ENCODE data around the gene FOXC1.

The FOXC1 gene

DNA sequence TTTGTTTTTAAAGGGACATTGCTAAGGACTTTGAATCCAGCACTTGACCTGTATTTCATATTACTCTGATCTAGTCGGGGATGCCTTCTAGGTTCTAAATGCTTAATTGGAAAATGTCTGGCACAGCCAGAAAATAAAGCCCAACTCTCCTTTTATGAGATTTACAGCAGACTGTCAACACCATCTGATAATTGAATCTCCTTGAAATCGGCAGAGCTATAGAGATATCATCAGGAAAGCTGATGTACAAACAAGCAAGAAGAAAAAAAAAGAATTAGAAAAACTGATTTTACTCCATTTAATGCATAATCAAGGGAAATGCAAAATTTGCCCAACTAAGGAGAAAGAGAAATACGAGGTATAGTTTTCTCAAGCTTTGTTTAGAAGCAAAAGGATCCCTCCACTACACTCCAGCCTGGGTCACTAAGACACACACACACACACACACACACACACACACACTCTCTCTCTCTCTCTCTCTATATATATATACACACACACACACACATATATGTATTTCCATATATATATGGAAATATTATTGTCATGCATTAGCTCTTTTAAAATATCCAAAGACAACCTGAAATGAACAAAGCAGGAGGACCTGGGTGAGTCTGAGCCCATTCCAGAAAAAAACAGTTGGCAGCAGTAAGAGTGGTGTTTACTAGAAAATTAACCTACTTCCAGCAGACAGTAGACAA is 9.5 kb upstream of the FOXC1 start:
- DNase-seq, result no peak

- DNase-seq, result no peak
Measured at GRCh38 chr6:1600764-1601157, 9.0 kb upstream of the FOXC1 start.

GRCh38 chr6:1601158-1602048 is 8.3 kb upstream of the FOXC1 start:
- DNase-seq, result no peak

- DNase-seq, result no peak
Measured at GRCh38 chr6:1602049-1602713, 7.5 kb upstream of the FOXC1 start.

- no peak for DNase-seq
Measured at GRCh38 chr6:1603708-1604107, 6.0 kb upstream of the FOXC1 start.

DNA sequence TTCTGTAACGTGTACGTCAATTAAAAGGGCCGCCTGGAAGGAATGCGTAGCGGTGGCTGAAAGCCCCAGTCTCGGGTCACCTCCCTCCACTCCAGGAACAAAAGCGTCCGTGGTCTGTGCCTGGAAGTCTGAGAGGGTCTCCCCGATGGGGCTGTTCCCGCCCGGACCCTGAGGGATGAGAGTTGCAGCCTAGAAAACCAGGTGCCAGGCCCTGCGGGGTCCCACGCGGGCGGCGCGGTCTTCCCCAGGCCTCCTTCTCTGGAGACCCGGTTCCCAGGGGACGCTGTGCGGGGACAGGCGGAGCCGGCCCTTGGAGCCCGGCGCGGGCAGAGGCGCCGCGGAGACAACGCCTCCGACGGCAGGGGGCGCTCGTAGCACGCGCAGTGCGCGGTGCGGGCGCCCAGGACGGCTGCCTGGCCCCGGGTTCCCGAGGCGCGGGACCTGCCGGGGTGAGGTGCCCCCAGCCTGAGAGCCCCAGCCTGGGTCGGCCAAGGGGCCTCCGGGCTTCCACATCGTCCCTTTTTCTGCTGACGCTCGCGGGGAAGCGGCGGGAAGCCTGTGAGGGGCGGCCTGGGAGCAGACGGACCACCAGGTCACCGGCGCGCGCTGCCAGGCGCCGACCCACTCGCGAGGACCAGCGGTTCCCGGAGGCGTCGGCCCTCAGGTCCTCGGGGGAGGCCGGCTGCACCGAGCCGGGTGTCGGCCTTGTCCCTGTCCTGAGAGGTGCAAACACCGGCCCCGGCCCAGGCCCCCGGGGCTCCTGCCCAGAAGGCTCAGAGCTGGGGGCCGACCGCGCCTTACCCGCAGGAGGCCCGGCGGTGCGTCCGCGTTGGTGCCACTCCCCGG is 5.3 kb upstream of the FOXC1 start:
- DNase-seq, result peak; percentile 82

DNA sequence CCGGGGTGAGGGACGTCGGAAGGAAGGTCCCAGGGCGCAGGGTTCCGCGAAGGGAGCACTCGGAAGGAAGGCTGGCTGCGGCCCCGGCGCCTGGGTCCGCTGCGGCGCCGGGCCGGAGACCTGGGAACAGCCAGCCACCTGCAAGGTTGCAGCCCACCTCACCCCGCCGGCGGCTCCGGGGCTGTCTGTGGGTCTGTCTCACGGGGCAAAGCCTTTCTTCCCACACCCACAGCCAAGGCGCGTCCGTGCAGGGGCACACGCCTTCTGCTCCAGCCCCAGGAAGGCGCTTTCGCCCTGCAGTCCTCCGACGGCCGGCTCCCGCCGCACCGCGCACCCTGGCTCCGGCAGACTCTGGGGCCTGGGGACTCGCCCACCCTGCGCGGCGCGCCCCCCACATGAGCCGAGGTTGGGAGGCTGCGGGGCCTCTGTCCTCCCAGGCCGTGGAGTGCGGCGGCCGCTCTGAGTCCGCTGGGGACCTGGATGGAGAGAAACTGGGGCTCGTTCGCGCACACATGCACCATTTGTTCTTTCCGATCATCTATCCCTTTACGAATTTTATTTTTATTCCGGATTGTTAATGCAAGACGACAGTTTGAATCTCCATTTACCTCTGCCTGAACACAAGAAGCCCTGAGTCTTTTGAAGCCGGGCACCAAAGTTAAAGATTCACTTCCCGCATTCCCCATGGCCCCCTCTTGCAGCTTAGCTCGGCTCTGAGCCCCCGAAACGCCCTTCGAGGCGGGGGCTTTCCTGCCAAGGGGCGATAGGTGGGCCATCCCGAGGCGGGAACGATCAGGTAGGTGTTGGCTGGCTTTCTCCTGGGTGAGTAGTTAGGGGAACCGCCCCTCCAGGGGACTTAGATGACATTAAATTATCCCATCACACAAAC is 4.5 kb upstream of the FOXC1 start:
- DNase-seq, result peak; percentile 50

DNA sequence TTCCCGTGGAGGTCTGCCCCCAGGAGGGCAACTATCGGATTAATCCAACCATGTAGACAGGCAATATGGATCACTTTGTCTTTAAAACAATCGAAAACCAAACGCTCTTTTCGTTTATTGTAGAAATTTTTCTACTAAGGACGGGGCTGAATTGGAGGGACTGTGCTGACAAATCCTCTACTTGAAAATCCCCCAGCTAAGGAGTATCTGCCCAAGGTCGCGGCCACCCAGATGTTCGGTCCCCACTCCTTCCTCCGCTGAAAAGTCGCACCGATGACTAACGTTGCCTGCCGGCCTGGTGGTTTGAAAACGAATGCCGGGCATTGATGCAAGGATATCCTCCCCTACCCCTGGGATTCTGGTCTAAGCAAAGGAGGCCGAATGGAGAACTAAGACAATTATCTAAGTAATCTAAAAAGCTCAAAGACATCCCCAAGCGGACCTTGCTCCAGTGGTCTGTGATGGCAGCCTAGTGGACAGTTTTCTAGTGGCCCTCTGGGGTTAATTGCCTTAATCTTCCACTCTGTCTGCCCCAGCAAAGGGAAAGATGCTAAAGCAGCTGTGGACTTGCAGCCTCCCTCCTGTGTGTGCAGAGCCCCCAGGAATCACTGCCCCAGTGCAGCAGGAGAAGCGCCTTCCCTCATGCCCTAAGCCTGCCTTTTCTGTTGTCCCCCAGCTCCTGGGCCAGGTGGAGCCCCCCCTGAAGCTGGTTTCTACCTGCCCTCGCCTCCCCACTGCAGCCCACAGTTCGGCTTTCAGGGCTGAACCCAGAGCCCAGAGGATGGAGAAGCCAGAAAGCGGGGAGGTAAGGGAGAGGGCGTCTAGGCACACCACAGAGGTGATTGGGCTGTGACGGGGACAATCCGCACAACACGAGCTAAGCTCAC is 3.6 kb upstream of the FOXC1 start:
- DNase-seq, result peak; percentile 26

DNA sequence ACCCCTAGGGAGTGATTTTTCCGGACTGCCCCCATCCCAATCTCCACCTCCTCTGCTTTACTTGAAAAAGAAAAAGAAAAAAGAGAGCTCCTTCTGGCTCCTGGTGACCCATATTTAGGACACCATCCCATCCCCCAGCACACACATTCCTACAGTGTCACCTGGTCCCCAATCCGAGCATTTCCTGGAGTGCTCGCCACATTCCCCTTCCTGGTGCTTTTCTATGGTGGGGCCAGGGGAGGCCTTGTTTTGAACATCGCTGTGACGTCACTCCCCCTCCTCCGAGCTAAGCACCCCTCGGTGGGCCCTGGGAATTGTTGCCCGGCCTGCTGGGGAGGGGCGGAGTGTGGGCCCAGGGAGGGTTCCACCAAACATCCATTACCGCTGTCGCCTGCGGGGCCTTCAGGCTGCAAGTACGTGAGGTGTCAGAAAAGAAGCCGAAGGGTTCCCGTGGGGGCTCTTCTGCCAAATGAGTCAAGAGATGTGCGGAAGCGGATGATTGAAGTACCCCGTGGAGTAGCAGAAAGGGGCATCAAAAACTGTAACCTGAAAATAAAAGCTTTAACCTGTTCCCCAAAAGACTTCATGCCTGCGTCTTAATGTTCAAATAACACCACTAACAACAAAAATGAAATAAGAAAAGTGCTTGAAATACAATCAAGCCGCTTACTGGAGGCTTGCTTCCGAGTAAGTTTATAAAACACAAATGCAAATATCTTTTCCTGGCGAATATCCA is 2.8 kb upstream of the FOXC1 start:
- no peak for DNase-seq

- DNase-seq, result peak; percentile 51
Measured at GRCh38 chr6:1607516-1608221, 2.0 kb upstream of the FOXC1 start.

GRCh38 chr6:1608222-1609040 is 1.3 kb upstream of the FOXC1 start:
- peak; percentile 61 for DNase-seq

GRCh38 chr6:1609041-1609647 is 571 bp upstream of the FOXC1 start:
- peak; percentile 68 for DNase-seq

- peak; percentile 74 for DNase-seq
Measured at GRCh38 chr6:1610497-1611321, 994 bp downstream of the FOXC1 start.

DNA sequence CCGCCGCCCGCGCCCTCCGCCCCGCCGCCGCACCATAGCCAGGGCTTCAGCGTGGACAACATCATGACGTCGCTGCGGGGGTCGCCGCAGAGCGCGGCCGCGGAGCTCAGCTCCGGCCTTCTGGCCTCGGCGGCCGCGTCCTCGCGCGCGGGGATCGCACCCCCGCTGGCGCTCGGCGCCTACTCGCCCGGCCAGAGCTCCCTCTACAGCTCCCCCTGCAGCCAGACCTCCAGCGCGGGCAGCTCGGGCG is 1.5 kb downstream of the FOXC1 start:
- peak; percentile 61 for DNase-seq

DNA sequence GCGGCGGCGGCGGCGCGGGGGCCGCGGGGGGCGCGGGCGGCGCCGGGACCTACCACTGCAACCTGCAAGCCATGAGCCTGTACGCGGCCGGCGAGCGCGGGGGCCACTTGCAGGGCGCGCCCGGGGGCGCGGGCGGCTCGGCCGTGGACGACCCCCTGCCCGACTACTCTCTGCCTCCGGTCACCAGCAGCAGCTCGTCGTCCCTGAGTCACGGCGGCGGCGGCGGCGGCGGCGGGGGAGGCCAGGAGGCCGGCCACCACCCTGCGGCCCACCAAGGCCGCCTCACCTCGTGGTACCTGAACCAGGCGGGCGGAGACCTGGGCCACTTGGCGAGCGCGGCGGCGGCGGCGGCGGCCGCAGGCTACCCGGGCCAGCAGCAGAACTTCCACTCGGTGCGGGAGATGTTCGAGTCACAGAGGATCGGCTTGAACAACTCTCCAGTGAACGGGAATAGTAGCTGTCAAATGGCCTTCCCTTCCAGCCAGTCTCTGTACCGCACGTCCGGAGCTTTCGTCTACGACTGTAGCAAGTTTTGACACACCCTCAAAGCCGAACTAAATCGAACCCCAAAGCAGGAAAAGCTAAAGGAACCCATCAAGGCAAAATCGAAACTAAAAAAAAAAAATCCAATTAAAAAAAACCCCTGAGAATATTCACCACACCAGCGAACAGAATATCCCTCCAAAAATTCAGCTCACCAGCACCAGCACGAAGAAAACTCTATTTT is 2.0 kb downstream of the FOXC1 start:
- DNase-seq, result peak; percentile 64

DNA sequence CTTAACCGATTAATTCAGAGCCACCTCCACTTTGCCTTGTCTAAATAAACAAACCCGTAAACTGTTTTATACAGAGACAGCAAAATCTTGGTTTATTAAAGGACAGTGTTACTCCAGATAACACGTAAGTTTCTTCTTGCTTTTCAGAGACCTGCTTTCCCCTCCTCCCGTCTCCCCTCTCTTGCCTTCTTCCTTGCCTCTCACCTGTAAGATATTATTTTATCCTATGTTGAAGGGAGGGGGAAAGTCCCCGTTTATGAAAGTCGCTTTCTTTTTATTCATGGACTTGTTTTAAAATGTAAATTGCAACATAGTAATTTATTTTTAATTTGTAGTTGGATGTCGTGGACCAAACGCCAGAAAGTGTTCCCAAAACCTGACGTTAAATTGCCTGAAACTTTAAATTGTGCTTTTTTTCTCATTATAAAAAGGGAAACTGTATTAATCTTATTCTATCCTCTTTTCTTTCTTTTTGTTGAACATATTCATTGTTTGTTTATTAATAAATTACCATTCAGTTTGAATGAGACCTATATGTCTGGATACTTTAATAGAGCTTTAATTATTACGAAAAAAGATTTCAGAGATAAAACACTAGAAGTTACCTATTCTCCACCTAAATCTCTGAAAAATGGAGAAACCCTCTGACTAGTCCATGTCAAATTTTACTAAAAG is 2.7 kb downstream of the FOXC1 start:
- DNase-seq, result peak; percentile 35

All from DMS53 (cell line).